Superior temporal gyrus (tissue), 1 donor: ENCODE data around the gene WWTR1.
A peak's percentile ranks its signal among the peaks of the same experiment; 100 is the strongest.

Experiments
- DNase-seq: peaks from one replicate; pipeline ENCODE4 v3.0.0-alpha.2; 2016; ENCODE audit errors: extremely low spot score

Gene WWTR1

DNA sequence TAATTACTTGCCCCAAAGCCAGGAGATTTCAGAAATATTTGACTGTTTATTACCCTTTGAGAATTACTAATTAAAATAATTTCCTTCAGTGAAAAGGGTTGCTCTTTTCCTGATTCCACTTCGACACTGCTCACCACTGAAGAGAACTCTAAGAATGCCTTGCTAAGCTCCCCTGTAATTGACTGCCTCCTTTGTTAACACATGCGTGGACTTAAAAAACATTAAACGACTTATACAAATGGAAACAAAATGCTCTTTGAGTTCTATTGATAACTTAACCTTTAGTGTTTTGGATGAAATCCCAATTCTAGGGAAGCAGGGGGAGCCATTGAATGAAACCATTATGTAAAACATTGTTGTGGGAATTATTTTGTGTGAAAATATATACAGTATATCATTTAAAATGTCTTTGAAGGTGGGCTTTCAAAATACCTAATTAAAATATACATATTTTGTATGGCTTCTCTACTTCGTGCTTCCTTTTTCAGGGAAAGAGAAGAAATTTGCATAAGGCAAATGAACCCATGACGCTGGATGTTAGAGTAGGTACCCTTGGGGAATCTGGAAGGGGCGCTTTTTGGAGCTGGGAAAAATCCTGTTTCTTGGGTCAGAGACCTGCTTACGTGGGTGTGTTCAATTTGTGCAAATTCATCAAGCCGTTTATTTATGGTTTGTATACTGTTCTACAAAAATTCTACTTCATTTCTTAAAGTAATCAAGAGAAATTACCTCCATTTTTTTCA, 64.2 kb downstream of the WWTR1 start:
- DNase-seq: no peak

GRCh38 chr3:149592758-149593240, 65.0 kb downstream of the WWTR1 start:
- no peak for DNase-seq

DNA sequence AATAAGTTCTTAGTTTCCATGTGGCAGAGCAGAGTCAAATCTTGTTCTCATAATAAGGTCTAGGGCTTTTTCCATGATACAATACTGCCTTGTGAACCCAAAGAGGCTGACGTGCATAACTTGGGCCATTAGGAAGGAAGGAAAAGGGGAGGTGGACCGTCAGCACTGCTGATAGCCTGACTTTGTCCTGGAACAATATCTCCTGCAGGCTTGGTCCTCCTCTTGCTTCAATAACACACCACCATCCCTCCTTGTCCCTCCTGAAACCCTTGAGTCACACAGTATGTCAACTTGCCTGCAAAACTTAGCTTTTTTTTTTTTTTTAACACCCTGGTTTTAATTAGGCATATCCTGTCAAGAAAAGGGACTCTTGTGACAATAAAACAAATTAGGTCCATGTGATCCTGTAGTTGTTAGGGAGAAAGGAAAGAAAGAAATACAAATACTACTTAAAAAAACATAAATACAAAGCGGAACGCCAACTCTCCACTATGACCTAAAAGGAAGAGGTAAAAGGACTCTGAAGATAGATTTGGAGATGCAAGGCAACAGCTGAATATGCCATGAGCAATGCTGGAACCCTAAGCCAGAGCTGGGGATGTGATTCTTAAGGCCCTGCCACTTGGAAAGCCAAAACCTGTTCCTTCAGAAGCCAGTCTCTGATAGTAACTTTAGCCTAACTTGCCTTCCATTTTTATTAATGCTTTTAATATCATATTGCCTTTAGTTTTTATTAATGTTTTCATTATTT, 67.0 kb downstream of the WWTR1 start:
- DNase-seq: no peak

DNA sequence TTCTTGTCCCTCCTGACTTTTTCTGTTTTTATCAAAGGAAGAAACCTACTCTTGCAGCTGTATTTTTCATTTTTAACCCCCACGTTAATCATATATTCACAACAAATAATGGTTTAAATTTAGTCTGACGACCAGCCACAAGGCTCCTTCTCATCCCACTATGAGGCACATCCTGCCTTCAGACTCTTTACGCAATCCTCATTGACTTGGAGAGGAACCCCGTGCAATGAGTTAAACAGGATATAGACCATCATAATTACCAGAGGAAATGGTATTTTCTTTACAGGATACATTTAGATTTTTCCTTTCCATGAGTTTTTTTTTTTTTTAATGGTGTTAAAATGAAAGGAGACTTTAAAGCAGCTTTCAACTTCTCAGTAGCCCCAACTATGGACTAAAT, 68.5 kb downstream of the WWTR1 start:
- DNase-seq: no peak

- no peak for DNase-seq
These were observed 68.9 kb downstream of the WWTR1 start for GRCh38 chr3:149588909-149589308.

DNA sequence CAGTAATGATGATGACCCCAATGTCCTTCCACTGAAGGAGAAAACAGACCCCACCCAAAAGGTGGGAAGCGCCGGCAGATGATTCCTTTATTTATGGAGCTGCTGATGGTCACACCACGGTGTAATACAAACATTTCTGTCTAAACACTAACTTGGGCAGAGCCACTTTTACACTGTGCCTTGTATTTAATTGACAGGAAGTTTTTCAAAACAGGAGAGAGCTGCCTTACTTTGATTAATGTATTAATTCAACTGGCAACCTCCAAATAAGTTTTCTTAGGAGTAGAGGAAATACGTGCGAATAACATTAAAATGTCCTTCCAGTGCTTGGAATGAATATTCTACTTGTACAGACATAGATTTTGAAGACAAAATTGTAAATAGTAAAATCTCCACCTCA, 70.4 kb downstream of the WWTR1 start:
- no peak for DNase-seq

DNA sequence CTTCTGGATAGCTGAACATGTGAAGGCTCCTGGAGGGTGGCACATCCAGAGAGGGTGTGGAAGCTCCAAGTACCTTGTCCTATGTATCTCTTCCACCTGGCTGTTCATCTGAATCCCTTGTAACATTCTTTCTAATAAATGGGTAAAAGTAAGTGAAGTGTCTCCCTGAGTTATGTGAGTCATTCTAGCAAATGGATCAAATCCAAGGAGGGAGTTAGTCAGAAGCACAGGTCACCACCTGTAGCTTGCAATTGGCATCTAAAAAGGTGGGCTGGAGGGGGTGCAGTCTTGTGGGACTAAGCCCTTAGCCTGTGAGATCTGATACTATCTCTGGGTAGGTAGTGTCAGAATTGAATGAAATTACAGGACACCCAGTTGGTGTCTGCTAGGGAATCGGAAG, 71.0 kb downstream of the WWTR1 start:
- no peak for DNase-seq

- no peak for DNase-seq
These were observed 72.5 kb downstream of the WWTR1 start for GRCh38 chr3:149585401-149585726.

- DNase-seq: no peak
These were observed 73.7 kb downstream of the WWTR1 start for GRCh38 chr3:149583921-149584635.

DNA sequence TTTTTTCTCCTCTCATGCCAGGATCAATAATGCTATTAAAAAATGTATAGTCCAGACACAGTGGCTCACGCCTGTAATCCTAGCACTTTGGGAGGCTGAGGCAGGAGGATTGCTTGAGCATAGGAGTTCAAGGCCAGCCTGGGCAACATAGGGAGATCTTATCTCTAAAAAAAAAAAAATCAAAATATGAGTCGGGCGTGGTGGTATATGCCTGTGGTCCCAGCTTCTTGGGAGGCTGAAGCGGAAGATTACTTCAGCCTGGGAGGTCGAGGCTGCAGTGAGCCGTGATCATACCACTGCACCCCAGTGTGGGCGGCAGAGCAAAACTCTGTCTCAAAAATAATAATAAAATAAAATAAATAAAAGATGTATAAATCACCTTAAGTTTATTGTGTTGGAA, 75.4 kb downstream of the WWTR1 start:
- no peak for DNase-seq

- DNase-seq: peak; percentile 41
These were observed 76.0 kb downstream of the WWTR1 start for GRCh38 chr3:149581681-149582370.

DNA sequence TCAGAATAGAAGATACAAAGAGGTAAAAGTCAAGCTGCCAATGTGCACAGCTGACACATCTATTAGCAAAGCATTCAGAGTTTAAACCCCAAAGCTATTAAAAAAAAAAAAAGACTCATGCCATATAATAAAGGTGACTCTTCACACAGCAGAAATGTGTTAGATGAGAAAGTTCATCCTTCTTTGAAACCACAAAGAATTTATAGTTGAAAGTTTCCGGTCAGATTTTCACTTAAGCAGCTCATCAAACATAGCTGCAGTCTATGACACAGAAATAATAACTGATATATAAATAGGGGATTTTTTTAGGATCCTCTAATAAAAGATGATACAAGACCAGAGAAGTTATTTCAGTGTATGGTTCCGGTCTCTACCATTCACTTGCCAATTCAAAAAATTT, 76.6 kb downstream of the WWTR1 start:
- no peak for DNase-seq

DNA sequence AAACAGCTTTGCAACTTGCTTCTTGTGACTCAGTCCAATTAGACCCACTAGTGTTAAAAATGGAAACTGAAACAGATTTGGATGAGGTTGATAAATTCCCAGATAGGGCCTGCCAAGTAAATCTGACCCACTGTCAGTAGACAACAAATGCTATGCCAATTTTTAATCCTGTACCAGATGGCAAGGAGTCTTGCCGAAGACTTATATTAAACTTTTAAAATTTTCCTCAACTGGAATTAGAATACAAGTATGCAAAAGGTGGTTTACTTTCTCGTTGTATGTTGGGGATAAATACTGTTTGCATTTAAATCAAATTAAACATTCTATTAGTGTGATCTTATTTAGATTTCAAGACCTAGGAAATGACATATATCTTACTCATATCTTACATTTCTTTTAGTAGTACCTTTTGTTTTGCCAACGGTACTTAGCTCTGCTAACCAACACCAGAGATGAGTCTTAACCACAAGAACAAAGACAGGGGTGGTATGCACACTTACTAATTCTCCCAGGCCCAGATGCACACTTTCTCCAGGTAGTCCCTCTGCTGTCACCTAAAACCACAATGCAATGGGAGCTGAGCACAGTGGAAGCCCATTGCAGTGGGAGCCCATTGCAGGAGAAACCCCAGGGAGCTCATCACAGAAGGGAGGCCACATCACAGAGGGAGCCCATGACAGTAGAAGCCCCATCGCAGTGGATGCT, 77.8 kb downstream of the WWTR1 start:
- peak; percentile 50 for DNase-seq

DNA sequence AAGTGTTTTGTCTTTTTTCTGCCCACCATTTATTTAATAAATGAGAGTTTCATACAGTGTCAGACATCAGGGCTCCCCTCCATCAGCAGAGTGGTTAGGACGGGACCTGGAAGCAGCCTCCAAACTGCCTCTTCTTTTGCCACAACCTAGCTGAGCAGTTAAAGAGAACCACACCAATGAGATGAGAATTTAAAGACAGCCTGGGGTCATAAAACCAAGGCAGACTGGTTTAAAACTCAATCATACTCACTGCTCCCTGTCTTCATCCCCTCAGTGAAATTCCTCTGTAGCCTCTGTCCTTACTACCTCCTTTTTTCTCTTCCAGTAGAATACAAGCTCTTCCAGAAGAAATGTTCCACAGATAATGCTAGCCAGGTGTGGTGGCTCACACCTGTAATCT, 78.7 kb downstream of the WWTR1 start:
- DNase-seq: no peak

DNA sequence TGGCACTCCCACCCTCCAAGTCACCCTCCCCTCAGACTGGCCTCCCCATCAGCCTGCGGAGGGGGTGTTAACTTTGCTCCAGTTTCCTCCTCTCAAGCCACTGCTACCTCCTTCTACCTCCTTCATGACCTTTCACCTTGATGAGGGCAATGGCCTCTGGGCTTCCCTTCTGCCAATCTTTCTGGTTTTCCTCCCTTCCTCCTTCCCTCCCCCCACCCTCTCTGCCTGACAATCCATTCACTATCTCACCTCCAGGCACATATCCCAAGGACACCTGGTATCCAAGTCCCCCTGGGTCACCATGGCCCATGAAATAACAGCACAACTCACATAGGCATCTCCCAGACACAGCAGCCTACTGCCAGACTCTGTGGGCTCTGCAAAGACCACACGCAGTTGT, 80.0 kb downstream of the WWTR1 start:
- no peak for DNase-seq

DNA sequence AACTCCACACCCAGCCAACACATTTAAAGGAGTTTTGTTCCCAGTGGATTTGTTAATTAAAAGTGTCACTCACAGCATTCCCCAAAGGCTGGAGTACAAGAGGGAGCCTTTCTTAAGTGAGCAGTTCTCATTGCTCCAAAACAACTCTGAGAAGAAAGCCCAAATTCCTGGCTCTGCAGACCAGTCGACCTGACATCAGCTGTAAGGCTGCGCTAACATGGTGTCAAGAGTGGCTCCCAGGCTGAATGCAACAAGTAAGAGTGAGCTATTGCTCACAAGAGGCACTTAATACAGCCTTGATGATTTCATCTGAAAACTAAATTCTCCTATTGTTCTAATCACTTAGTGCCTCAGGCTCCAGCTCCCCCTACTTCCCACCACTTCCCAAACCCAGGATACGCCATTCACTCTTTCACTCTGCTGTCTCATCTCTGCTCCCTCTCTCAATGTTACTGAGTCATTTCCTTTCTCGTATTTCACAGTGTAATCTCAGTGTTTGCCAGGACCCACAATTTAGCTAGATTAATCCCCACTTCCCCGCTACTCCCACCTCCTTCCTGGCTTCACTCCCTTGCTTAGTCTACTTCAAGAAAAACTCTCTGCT, 81.8 kb downstream of the WWTR1 start:
- no peak for DNase-seq

DNA sequence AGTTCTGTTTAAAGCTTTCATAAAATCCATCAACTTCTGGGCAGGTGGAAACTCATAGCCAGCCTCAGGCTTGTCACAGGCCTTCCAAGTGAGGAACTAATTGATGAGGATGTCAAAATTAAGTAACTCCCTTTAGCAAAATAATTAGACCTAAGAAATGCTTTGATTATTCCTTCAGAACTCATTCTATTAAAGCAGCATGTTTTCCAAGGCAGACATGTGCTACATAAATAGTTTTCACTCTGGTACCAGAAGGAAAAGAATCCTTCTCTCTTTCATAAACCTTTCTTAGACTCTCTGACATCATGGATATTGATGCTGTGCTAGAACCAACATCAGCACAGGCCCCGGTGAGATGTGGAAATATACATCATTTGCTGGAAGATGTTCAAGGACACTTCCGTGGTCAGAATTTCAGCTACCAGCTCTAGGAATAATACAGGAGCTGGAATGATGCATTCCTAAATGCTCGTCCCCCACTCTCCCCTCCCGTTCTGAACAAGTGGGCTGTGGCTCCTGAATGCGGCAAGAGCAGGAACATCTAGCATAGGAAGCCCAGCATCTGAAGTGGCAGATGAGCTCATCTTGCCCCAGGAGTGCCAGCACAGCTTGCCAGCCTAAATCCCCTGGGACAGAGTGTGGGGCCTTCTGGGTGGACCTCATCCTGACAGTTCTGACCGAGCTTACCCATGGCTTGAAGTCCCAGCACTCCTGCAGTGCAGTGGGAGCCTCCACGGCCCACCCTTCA, 82.4 kb downstream of the WWTR1 start:
- peak; percentile 33 for DNase-seq

DNA sequence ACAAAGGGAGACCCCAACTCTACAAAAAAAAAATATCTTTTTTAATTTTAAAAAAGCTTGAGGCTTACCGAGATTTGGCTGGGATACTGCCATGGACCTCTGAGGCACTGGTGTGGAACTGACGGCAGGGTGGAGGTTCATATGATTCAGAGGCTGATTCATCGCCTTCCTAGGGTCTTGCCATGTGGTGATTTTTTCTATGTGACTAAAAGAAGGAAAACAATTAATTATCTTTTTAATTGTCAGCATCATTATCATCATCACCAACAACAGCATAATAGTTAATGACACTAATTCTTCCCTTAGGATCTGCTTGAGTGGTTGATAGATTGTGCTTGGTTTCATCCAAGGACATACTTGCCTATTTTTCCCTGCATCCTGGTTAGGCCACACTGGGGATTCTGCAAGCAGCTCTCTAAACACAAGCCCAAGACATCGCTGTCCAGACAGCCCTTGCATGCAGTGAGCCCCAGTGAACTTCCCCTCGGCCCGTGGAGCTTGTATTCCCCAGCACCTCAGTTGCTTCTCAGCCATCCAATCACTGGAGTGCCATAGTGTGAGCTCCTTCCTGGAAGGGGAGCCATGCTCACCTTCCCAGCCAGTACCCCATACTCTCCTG, 84.9 kb downstream of the WWTR1 start:
- no peak for DNase-seq

GRCh38 chr3:149571381-149571780, 86.4 kb downstream of the WWTR1 start:
- no peak for DNase-seq

DNA sequence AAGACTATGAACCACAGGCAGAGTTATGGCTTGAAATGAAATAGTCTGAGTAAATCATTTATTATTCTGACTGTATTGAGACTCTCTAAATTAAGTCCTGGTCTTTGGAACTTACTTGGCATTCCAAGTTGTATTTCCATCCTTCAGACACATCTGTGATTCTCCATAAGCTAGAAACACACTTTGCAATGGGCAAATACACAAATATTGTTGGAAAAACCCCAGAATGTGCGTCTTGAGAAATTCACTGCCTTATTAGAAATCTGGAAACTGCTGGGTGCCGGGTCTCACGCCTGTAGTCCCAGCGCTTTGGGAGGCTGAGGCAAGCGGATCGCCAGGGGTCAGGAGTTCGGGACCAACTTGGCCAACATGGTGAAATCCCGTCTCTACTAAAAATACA, 87.8 kb downstream of the WWTR1 start:
- DNase-seq: no peak
